Fibroblast of mammary gland (primary cell): ENCODE measurements around the gene SAMD15.

Experiments
- DNase-seq: peaks from one replicate; pipeline ENCODE4 v3.0.0-alpha.2; 2010; ENCODE audit warnings: low read depth
- H3K4me3 ChIP-seq: 2 replicates; pipeline ENCODE4 v1.5.1; 2011; ENCODE audit warnings: low read depth, mild to moderate bottlenecking, low read length, moderate library complexity; ENCODE audit not compliant: control insufficient read depth
- CTCF ChIP-seq: conservative IDR thresholded peaks from 2 replicates; pipeline ENCODE4 v1.5.1; 2011; ENCODE audit warnings: low read depth, low read length, inconsistent platforms; ENCODE audit not compliant: control insufficient read depth, insufficient read depth

Gene SAMD15

GRCh38 chr14:77439861-77440260 lies 62.7 kb downstream of the SAMD15 start:
- H3K4me3 ChIP-seq = no peak overlapping the region
- no peak for TF ChIP-seq CTCF
- no peak for DNase-seq
